HepG2 (cell line): ENCODE results near the gene GREM2. TPM values are rescaled to one million over a fixed set of nuclear protein-coding genes. Genes with fewer than 3 reads are reported as not detected.

Experiments
- ATAC-seq: fragments of 200-7000 bp; cut with Tn5 transposase; 3 replicates; pipeline ENCODE4 v1.9.1; 2020; ENCODE audit warnings: mild to moderate bottlenecking, moderate library complexity
- BruUV-seq: library from RNA; stranded (reverse); fragments of 400-500 nt; replicated peaks from 2 replicates; lab custom pipeline; 2021; lab: Mats Ljungman, UMichigan
- CTCF ChIA-PET: fragments of 300-600 bp; formaldehyde crosslinking; extraction: SDS; loops from one replicate; lab custom pipeline; 2021; ENCODE audit warnings: low total read pairs, inconsistent platforms, low intra/inter-chr PET ratio; lab: Yijun Ruan, JAX
- POLR2A ChIA-PET: fragments of 350-600 bp; sonication (Branson Sonifier 250); formaldehyde crosslinking; loops from one replicate; lab custom pipeline; 2020; ENCODE audit warnings: antibody characterized with exemption, inconsistent platforms; lab: Yijun Ruan, JAX
- DNase-seq: peaks from one replicate; pipeline ENCODE4 v3.0.0-alpha.2; 2015; ENCODE audit warnings: low spot score
- FAIRE-seq: peaks from 3 replicates; lab custom pipeline; 2011; peaks lifted over from hg19 to GRCh38; lab: Jason Lieb, UNC
- H2AFZ ChIP-seq: one replicate; pipeline ENCODE4 v1.6.1; 2011; ENCODE audit warnings: low read length, inconsistent platforms
- H3K27ac ChIP-seq: fragments of 300-600 bp; 3 replicates; pipeline ENCODE4 v1.8.0; 2011; ENCODE audit warnings: mixed run types, mild to moderate bottlenecking, mixed read lengths, low read length, inconsistent platforms; ENCODE audit not compliant: insufficient read depth; ENCODE audit errors: extremely low read length
- H3K27me3 ChIP-seq, 2 experiments: fragments of 200-600 bp in 1 of 2; 2 replicates in 1 of 2; 3 replicates in 1 of 2; pipeline versions ENCODE4 v1.6.0 to v1.8.0; 2011; ENCODE audit warnings: low read length in 2 of 2, mild to moderate bottlenecking in 2 of 2, moderate library complexity in 2 of 2, inconsistent platforms in 1 of 2; ENCODE audit not compliant: insufficient read depth in 2 of 2, control insufficient read depth in 1 of 2
- H3K36me3 ChIP-seq, 2 experiments: fragments of 200-600 bp in 1 of 2; replicated peaks in 1 of 2; 2 replicates in 1 of 2; 3 replicates in 1 of 2; pipeline versions ENCODE4 v1.5.1 to v1.8.0; 2011; ENCODE audit warnings: low read length in 2 of 2, inconsistent platforms in 1 of 2; ENCODE audit not compliant: insufficient read depth in 2 of 2, control insufficient read depth in 1 of 2
- H3K4me1 ChIP-seq: 2 replicates; pipeline ENCODE4 v1.5.1; 2012; ENCODE audit warnings: low read length, inconsistent platforms; ENCODE audit not compliant: insufficient read depth
- H3K4me2 ChIP-seq: 2 replicates; pipeline ENCODE4 v1.6.0; 2011; ENCODE audit warnings: low read depth, low read length, inconsistent platforms
- H3K4me3 ChIP-seq, 3 experiments: fragments of 200-600 bp in 1 of 3; sonication (generic), shearing (Covaris generic) in 1 of 3; replicated peaks in 1 of 3; 2 replicates each; pipeline ENCODE4 v1.5.1; 2011 to 2016; ENCODE audit warnings: low read length in 3 of 3, inconsistent platforms in 2 of 3, low read depth in 2 of 3, mild to moderate bottlenecking in 2 of 3, control low read depth in 1 of 3, mixed read lengths in 1 of 3; ENCODE audit not compliant: insufficient read depth in 1 of 3
- H3K79me2 ChIP-seq: one replicate; pipeline ENCODE4 v1.6.1; 2011; ENCODE audit warnings: low read length, inconsistent platforms; ENCODE audit not compliant: insufficient read depth
- H3K9ac ChIP-seq: 2 replicates; pipeline ENCODE4 v1.6.0; 2011; ENCODE audit warnings: mild to moderate bottlenecking, low read depth, low read length, inconsistent platforms; ENCODE audit not compliant: insufficient read depth
- H3K9me3 ChIP-seq: 2 replicates; pipeline ENCODE4 v1.5.1; 2012; ENCODE audit warnings: mild to moderate bottlenecking, low read length
- H4K20me1 ChIP-seq: 2 replicates; pipeline ENCODE4 v1.6.0; 2011; ENCODE audit warnings: inconsistent platforms, mild to moderate bottlenecking, low read length, moderate library complexity; ENCODE audit not compliant: insufficient read depth
- HNRNPK ChIP-seq: fragments of 200-400 bp; formaldehyde crosslinking; IDR thresholded peaks from 2 replicates; pipeline ENCODE4 v1.6.1; 2018; ENCODE audit warnings: low read length, low read depth, moderate library complexity, mild to moderate bottlenecking; ENCODE audit not compliant: poor library complexity, severe bottlenecking
- HNRNPL ChIP-seq: fragments of 200-400 bp; formaldehyde crosslinking; IDR thresholded peaks from 2 replicates; pipeline ENCODE4 v1.6.1; 2017; ENCODE audit warnings: mild to moderate bottlenecking, low read depth, low read length
- MIER2 ChIP-seq: IDR thresholded peaks from 2 replicates; pipeline ENCODE4 v1.6.1; 2016; ENCODE audit warnings: missing biosample characterization, missing genetic modification reagents
- MTF2 ChIP-seq: sonication (generic); formaldehyde crosslinking; IDR thresholded peaks from 2 replicates; pipeline ENCODE4 v1.5.0; 2020; ENCODE audit warnings: missing genetic modification reagents, borderline replicate concordance
- SUZ12 ChIP-seq: fragments of 150-350 bp; IDR thresholded peaks from 2 replicates; pipeline ENCODE4 v1.6.1; 2014; ENCODE audit warnings: low read depth, low read length
- ZFYVE20 ChIP-seq: sonication (generic); formaldehyde crosslinking; IDR thresholded peaks from 2 replicates; pipeline ENCODE4 v1.8.0; 2023; ENCODE audit warnings: low read depth, mild to moderate bottlenecking, moderate library complexity, missing genetic modification reagents, borderline replicate concordance
- ZNF33A ChIP-seq: sonication (generic); formaldehyde crosslinking; IDR thresholded peaks from 2 replicates; pipeline ENCODE4 v1.5.1; 2020; ENCODE audit warnings: missing genetic modification reagents, mild to moderate bottlenecking, moderate library complexity, borderline replicate concordance
- ZNF772 ChIP-seq: sonication (generic); formaldehyde crosslinking; IDR thresholded peaks from 2 replicates; pipeline ENCODE4 v1.5.0; 2020; ENCODE audit warnings: mild to moderate bottlenecking, missing genetic modification reagents
- WGBS: methylation state at CpG from one replicate; pipeline ENCODE4 v1.1.6; 2017; ENCODE audit warnings: low lambda C conversion rate; 5-methylcytosine and 5-hydroxymethylcytosine counted together
- in situ Hi-C: cut with HindIII; loops from 2 replicates; pipeline ENCODE4 v1.10.0; 2017; ENCODE audit warnings: low pct_unique_long_range_greater_than_20kb; ENCODE audit not compliant: extremely low pct_ligation_motif_present
- intact Hi-C: fragments of 100-400 bp; cut with micrococcal nuclease; formaldehyde crosslinking; loops from one replicate; pipeline ENCODE4 v1.10.0; 2022; ENCODE audit not compliant: unreplicated experiment
- polyA plus RNA-seq, 8 experiments: library from polyadenylated mRNA; depleted of rRNA in 3 of 8; stranded (reverse) in 7 of 8; unstranded in 1 of 8; fragments of >200 nt; fragmentation: Illumina TruSeq in 4 of 8; extraction: Trizol in 4 of 8; gene quantifications; 2 replicates each; pipeline versions ENCODE4 v1.2.1 to v1.2.3, GENCODE V29; 2011 to 2016; ENCODE audit warnings: low read depth in 4 of 8, missing spikeins in 1 of 8, mixed read lengths in 1 of 8; ENCODE audit not compliant: insufficient read depth in 1 of 8
- total RNA-seq, 5 experiments: library from RNA; depleted of rRNA; stranded (reverse); fragments of >200 nt; fragmentation: Illumina TruSeq; extraction: Trizol; gene quantifications; 2 replicates each; pipeline ENCODE4 v1.2.3, GENCODE V29; 2016; ENCODE audit warnings: low read depth in 1 of 5
- TF ChIP-seq, protein P1 (sequence below): sonication (generic); formaldehyde crosslinking; IDR thresholded peaks from 2 replicates; pipeline ENCODE4 v1.4.0; 2020; ENCODE audit warnings: mild to moderate bottlenecking, missing genetic modification reagents
- TF ChIP-seq, protein P2 (sequence below): sonication (generic); formaldehyde crosslinking; IDR thresholded peaks from 2 replicates; pipeline ENCODE4 v1.4.0; 2020; ENCODE audit warnings: missing genetic modification reagents

GREM2 gene
- total and polyA plus RNA-seq, 2 of the 13 experiments (the other 11 are each of a cell fraction or from before 2014, with no cell fraction given), result 0.07 TPM; not detected in 1

DNA sequence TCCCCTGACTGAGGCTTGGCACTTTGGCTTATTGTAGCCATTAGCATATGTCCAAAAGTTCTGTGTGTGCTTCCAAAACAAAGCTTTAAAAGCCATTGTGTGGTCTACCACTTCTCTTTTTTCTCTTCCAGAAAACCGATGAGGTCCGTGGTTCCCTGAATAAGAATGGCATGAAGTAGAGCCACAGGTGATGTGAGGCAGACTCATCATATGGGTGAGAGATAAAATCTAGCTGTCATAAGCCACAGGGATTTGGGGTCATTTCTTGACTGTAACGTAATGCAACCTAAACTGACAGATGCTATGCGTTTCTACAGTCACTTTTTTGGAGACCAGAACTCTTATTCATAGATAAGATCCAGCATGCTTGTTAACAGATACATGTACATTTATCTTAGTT, 7.0 kb upstream of the GREM2 start:
- no peak for ATAC-seq
- Histone ChIP-seq H3K4me1 (no peaks in the 10 kb centered on the region), H3K27ac (no peak overlapping the region), H3K27me3 (peaks cover 0 to 5% of the 10 kb centered on the region in 2 experiments; a peak in 1 of 5 replicates), H3K4me2 (no peak overlapping the region), H3K79me2 (no peaks in the 10 kb centered on the region), H2AFZ (no peak overlapping the region), H3K9me3 (no peaks in the 10 kb centered on the region), H3K4me3 (no peak overlapping the region), H4K20me1 (no peaks in the 10 kb centered on the region), H3K36me3 (no peaks in the 10 kb centered on the region), H3K9ac (no peak overlapping the region)
- BruUV-seq, result no TSS peak
- DNase-seq, result no peak
- in situ Hi-C loops, result no loop called here
- ChIA-PET POLR2A (no interaction called here), CTCF (no interaction called here)
- TF ChIP-seq, protein P1, sequence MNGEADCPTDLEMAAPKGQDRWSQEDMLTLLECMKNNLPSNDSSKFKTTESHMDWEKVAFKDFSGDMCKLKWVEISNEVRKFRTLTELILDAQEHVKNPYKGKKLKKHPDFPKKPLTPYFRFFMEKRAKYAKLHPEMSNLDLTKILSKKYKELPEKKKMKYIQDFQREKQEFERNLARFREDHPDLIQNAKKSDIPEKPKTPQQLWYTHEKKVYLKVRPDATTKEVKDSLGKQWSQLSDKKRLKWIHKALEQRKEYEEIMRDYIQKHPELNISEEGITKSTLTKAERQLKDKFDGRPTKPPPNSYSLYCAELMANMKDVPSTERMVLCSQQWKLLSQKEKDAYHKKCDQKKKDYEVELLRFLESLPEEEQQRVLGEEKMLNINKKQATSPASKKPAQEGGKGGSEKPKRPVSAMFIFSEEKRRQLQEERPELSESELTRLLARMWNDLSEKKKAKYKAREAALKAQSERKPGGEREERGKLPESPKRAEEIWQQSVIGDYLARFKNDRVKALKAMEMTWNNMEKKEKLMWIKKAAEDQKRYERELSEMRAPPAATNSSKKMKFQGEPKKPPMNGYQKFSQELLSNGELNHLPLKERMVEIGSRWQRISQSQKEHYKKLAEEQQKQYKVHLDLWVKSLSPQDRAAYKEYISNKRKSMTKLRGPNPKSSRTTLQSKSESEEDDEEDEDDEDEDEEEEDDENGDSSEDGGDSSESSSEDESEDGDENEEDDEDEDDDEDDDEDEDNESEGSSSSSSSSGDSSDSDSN (CRISPR knock-in tag), result no peak
- no peak for TF ChIP-seq ZNF772 (CRISPR knock-in tag)
- TF ChIP-seq HNRNPK, result no peak
- TF ChIP-seq SUZ12, result no peak
- no peak for TF ChIP-seq ZNF33A (CRISPR knock-in tag)
- TF ChIP-seq, protein P2, sequence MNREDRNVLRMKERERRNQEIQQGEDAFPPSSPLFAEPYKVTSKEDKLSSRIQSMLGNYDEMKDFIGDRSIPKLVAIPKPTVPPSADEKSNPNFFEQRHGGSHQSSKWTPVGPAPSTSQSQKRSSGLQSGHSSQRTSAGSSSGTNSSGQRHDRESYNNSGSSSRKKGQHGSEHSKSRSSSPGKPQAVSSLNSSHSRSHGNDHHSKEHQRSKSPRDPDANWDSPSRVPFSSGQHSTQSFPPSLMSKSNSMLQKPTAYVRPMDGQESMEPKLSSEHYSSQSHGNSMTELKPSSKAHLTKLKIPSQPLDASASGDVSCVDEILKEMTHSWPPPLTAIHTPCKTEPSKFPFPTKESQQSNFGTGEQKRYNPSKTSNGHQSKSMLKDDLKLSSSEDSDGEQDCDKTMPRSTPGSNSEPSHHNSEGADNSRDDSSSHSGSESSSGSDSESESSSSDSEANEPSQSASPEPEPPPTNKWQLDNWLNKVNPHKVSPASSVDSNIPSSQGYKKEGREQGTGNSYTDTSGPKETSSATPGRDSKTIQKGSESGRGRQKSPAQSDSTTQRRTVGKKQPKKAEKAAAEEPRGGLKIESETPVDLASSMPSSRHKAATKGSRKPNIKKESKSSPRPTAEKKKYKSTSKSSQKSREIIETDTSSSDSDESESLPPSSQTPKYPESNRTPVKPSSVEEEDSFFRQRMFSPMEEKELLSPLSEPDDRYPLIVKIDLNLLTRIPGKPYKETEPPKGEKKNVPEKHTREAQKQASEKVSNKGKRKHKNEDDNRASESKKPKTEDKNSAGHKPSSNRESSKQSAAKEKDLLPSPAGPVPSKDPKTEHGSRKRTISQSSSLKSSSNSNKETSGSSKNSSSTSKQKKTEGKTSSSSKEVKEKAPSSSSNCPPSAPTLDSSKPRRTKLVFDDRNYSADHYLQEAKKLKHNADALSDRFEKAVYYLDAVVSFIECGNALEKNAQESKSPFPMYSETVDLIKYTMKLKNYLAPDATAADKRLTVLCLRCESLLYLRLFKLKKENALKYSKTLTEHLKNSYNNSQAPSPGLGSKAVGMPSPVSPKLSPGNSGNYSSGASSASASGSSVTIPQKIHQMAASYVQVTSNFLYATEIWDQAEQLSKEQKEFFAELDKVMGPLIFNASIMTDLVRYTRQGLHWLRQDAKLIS (CRISPR knock-in tag), result no peak
- TF ChIP-seq ZFYVE20 (CRISPR knock-in tag), result no peak
- no peak for TF ChIP-seq HNRNPL
- TF ChIP-seq MTF2 (CRISPR knock-in tag), result no peak
- no peak for TF ChIP-seq MIER2
- 10% methylated on average over 4 of the region's 4 CpGs for WGBS
- intact Hi-C loops, result no loop called here
- no peak for FAIRE-seq
